ENCODE measurements around the gene RPS28. TPM values are rescaled to one million over a fixed set of nuclear protein-coding genes. Genes with fewer than 3 reads are reported as not detected.

The RPS28 gene
- total and polyA plus RNA-seq, 2 donors, result 1,209 to 1,415 TPM

DNA sequence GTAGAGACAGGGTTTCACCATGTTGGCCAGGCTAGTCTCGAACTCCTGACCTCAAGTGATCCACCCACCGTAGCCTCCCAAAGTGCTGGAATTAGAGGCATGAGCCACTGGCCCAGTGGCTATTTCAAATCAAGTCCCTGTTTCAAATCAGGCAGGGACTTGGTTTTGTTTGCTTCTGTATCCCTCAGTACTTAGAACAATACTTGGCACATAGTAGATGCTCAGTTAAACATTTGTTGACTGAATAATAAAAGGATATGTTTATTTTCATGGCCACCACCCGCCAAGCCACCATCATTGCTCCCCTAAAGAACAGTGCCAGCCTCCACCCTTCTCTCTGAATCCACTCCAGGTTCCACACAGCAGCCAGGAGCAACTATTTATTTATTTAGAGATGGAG is 4.2 kb downstream of the RPS28 start:
- Histone ChIP-seq H3K4me3 (ENCODE audit: low read length in 2 of 2) (no peak overlapping the region), H3K27ac (ENCODE audit: low read depth in 1 of 2, low read length in 1 of 2) (no peak overlapping the region), H3K36me3 (ENCODE audit: control insufficient read depth in 2 of 2, insufficient read depth in 2 of 2, low read length in 1 of 2) (peaks cover 21 to 22% of the 10 kb centered on the region in 2 donors), H3K4me1 (ENCODE audit: control insufficient read depth in 2 of 2, insufficient read depth in 2 of 2, low read length in 2 of 2) (peaks cover 11 to 15% of the 10 kb centered on the region in 2 donors), H3K9me3 (ENCODE audit: control insufficient read depth in 2 of 2, insufficient read depth in 1 of 2, low read length in 1 of 2) (peaks cover 2 to 4% of the 10 kb centered on the region in 2 donors), H3K27me3 (ENCODE audit: control insufficient read depth in 2 of 2, insufficient read depth in 1 of 2, low read length in 1 of 2) (peaks cover 0 to 12% of the 10 kb centered on the region in 2 donors)
- DNase-seq (ENCODE audit: low read depth in 6 of 9, low spot score in 9 of 9), result no peak
- WGBS, result 97% methylated on average over 3 of the region's 3 CpGs

- H3K9me3 ChIP-seq (ENCODE audit: control insufficient read depth in 2 of 2, insufficient read depth in 1 of 2, low read length in 1 of 2), result peaks cover 2 to 4% of the 10 kb centered on the region in 2 donors
- DNase-seq (ENCODE audit: low read depth in 6 of 9, low spot score in 9 of 9), result no peak
- H3K36me3 ChIP-seq (ENCODE audit: control insufficient read depth in 2 of 2, insufficient read depth in 2 of 2, low read length in 1 of 2), result peaks cover 0 to under 1% of the 10 kb centered on the region in 2 donors
- peaks cover 31 to 52% of the 10 kb centered on the region in 2 donors for H3K27me3 ChIP-seq (ENCODE audit: control insufficient read depth in 2 of 2, insufficient read depth in 1 of 2, low read length in 1 of 2)
- H3K27ac ChIP-seq (ENCODE audit: low read depth in 1 of 2, low read length in 1 of 2), result no peak overlapping the region
- peaks cover 0 to 2% of the 10 kb centered on the region in 2 donors for H3K4me1 ChIP-seq (ENCODE audit: control insufficient read depth in 2 of 2, insufficient read depth in 2 of 2, low read length in 2 of 2)
- WGBS, result 89% methylated on average over 3 of the region's 3 CpGs
- H3K4me3 ChIP-seq (ENCODE audit: low read length in 2 of 2), result no peak overlapping the region
Observed at GRCh38 chr19:8329996-8330395, 8.7 kb downstream of the RPS28 start.

GRCh38 chr19:8331263-8331845 is 10.1 kb downstream of the RPS28 start:
- peaks cover 45 to 63% of the 10 kb centered on the region in 2 donors for H3K27me3 ChIP-seq (ENCODE audit: control insufficient read depth in 2 of 2, insufficient read depth in 1 of 2, low read length in 1 of 2)
- peaks cover 4 to 8% of the 10 kb centered on the region in 2 donors for H3K4me1 ChIP-seq (ENCODE audit: control insufficient read depth in 2 of 2, insufficient read depth in 2 of 2, low read length in 2 of 2)
- peaks cover 2 to 4% of the 10 kb centered on the region in 2 donors for H3K9me3 ChIP-seq (ENCODE audit: control insufficient read depth in 2 of 2, insufficient read depth in 1 of 2, low read length in 1 of 2)
- no peak overlapping the region for H3K4me3 ChIP-seq (ENCODE audit: low read length in 2 of 2)
- 93% methylated on average over 8 of the region's 8 CpGs for WGBS
- H3K27ac ChIP-seq (ENCODE audit: low read depth in 1 of 2, low read length in 1 of 2), result no peak overlapping the region
- no peaks in the 10 kb centered on the region for H3K36me3 ChIP-seq (ENCODE audit: control insufficient read depth in 2 of 2, insufficient read depth in 2 of 2, low read length in 1 of 2)
- no peak for DNase-seq (ENCODE audit: low read depth in 6 of 9, low spot score in 9 of 9)

DNA sequence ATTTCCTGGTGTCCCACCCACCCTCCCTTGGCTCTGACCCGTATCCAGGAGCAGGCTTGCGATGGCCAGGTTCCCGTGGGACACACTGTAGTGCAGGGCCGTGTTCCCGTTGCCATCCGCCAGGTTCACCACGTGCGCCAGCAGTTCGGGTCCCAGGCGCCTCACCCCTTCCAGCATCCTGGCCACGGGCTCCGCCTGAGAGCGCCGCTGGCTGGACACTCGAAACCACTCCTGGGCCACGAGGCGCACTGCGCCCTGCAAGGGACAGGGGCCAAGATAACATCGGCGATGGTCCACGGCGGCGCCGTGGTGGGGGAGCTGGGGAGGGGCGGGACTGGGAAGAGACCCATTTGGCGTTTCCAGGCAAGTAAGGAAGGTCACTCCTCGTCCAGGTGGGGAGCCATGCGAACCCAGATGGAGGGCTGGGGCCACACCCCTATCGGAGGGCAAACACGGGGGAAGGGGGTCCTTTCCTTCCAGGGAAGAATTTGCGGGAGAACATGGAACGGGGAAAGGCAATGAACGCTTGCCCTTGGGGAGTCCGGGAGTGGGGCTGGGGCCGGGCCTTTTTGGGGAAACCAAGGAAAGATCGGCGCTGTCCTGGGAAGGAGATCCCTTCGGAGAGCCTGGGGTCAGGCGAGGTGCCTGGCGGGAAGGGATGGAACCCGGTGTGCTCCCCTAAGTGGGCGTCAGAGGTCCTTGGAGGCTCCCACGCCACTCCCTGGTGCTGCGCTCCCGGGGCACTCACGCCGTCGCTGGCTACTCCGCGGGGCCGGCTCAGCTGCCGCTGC is 11.9 kb downstream of the RPS28 start:
- H3K4me3 ChIP-seq (ENCODE audit: low read length in 2 of 2), result no peak overlapping the region
- DNase-seq (ENCODE audit: low read depth in 6 of 9, low spot score in 9 of 9), result no peak
- WGBS, result 38% methylated on average over 52 of the region's 52 CpGs
- H3K36me3 ChIP-seq (ENCODE audit: control insufficient read depth in 2 of 2, insufficient read depth in 2 of 2, low read length in 1 of 2), result no peaks in the 10 kb centered on the region
- H3K4me1 ChIP-seq (ENCODE audit: control insufficient read depth in 2 of 2, insufficient read depth in 2 of 2, low read length in 2 of 2), result peaks cover 4 to 8% of the 10 kb centered on the region in 2 donors
- H3K27me3 ChIP-seq (ENCODE audit: control insufficient read depth in 2 of 2, insufficient read depth in 1 of 2, low read length in 1 of 2), result peaks cover 48 to 76% of the 10 kb centered on the region in 2 donors
- no peak overlapping the region for H3K27ac ChIP-seq (ENCODE audit: low read depth in 1 of 2, low read length in 1 of 2)
- H3K9me3 ChIP-seq (ENCODE audit: control insufficient read depth in 2 of 2, insufficient read depth in 1 of 2, low read length in 1 of 2), result peaks cover 0 to 4% of the 10 kb centered on the region in 2 donors

- H3K4me3 ChIP-seq (ENCODE audit: low read length in 2 of 2), result no peak overlapping the region
- H3K9me3 ChIP-seq (ENCODE audit: control insufficient read depth in 2 of 2, insufficient read depth in 1 of 2, low read length in 1 of 2), result peaks cover 0 to 4% of the 10 kb centered on the region in 2 donors
- DNase-seq (ENCODE audit: low read depth in 6 of 9, low spot score in 9 of 9), result no peak
- WGBS, result 28% methylated on average over 48 of the region's 48 CpGs
- no peak overlapping the region for H3K27ac ChIP-seq (ENCODE audit: low read depth in 1 of 2, low read length in 1 of 2)
- peaks cover 4 to 8% of the 10 kb centered on the region in 2 donors for H3K4me1 ChIP-seq (ENCODE audit: control insufficient read depth in 2 of 2, insufficient read depth in 2 of 2, low read length in 2 of 2)
- no peaks in the 10 kb centered on the region for H3K36me3 ChIP-seq (ENCODE audit: control insufficient read depth in 2 of 2, insufficient read depth in 2 of 2, low read length in 1 of 2)
- H3K27me3 ChIP-seq (ENCODE audit: control insufficient read depth in 2 of 2, insufficient read depth in 1 of 2, low read length in 1 of 2), result peaks cover 48 to 78% of the 10 kb centered on the region in 2 donors
Observed at GRCh38 chr19:8333767-8334457, 12.6 kb downstream of the RPS28 start.

GRCh38 chr19:8334458-8335342 is 13.4 kb downstream of the RPS28 start:
- no peak for DNase-seq (ENCODE audit: low read depth in 6 of 9, low spot score in 9 of 9)
- H3K9me3 ChIP-seq (ENCODE audit: control insufficient read depth in 2 of 2, insufficient read depth in 1 of 2, low read length in 1 of 2), result peaks cover 0 to 4% of the 10 kb centered on the region in 2 donors
- 10% methylated on average over 117 of the region's 117 CpGs for WGBS
- H3K36me3 ChIP-seq (ENCODE audit: control insufficient read depth in 2 of 2, insufficient read depth in 2 of 2, low read length in 1 of 2), result no peaks in the 10 kb centered on the region
- peak overlapping the region in 1 of 2 donors; percentile 39 for H3K4me3 ChIP-seq (ENCODE audit: low read length in 2 of 2)
- peaks cover 4 to 8% of the 10 kb centered on the region in 2 donors for H3K4me1 ChIP-seq (ENCODE audit: control insufficient read depth in 2 of 2, insufficient read depth in 2 of 2, low read length in 2 of 2)
- H3K27me3 ChIP-seq (ENCODE audit: control insufficient read depth in 2 of 2, insufficient read depth in 1 of 2, low read length in 1 of 2), result peaks cover 48 to 83% of the 10 kb centered on the region in 2 donors
- H3K27ac ChIP-seq (ENCODE audit: low read depth in 1 of 2, low read length in 1 of 2), result no peak overlapping the region

- 6% methylated on average over 79 of the region's 79 CpGs for WGBS
- H3K27me3 ChIP-seq (ENCODE audit: control insufficient read depth in 2 of 2, insufficient read depth in 1 of 2, low read length in 1 of 2), result peaks cover 48 to 89% of the 10 kb centered on the region in 2 donors
- no peaks in the 10 kb centered on the region for H3K36me3 ChIP-seq (ENCODE audit: control insufficient read depth in 2 of 2, insufficient read depth in 2 of 2, low read length in 1 of 2)
- peaks cover 4 to 8% of the 10 kb centered on the region in 2 donors for H3K4me1 ChIP-seq (ENCODE audit: control insufficient read depth in 2 of 2, insufficient read depth in 2 of 2, low read length in 2 of 2)
- peak overlapping the region in 1 of 2 donors; percentile 39 for H3K4me3 ChIP-seq (ENCODE audit: low read length in 2 of 2)
- H3K27ac ChIP-seq (ENCODE audit: low read depth in 1 of 2, low read length in 1 of 2), result no peak overlapping the region
- peaks cover 0 to 4% of the 10 kb centered on the region in 2 donors for H3K9me3 ChIP-seq (ENCODE audit: control insufficient read depth in 2 of 2, insufficient read depth in 1 of 2, low read length in 1 of 2)
- no peak for DNase-seq (ENCODE audit: low read depth in 6 of 9, low spot score in 9 of 9)
Observed at GRCh38 chr19:8335343-8336071, 14.2 kb downstream of the RPS28 start.

- no peak for DNase-seq (ENCODE audit: low read depth in 6 of 9, low spot score in 9 of 9)
- H3K27ac ChIP-seq (ENCODE audit: low read depth in 1 of 2, low read length in 1 of 2), result no peak overlapping the region
- no peaks in the 10 kb centered on the region for H3K36me3 ChIP-seq (ENCODE audit: control insufficient read depth in 2 of 2, insufficient read depth in 2 of 2, low read length in 1 of 2)
- H3K27me3 ChIP-seq (ENCODE audit: control insufficient read depth in 2 of 2, insufficient read depth in 1 of 2, low read length in 1 of 2), result peaks cover 54 to 92% of the 10 kb centered on the region in 2 donors
- no peak overlapping the region for H3K4me3 ChIP-seq (ENCODE audit: low read length in 2 of 2)
- WGBS, result 41% methylated on average over 27 of the region's 27 CpGs
- H3K4me1 ChIP-seq (ENCODE audit: control insufficient read depth in 2 of 2, insufficient read depth in 2 of 2, low read length in 2 of 2), result peaks cover 4 to 8% of the 10 kb centered on the region in 2 donors
- H3K9me3 ChIP-seq (ENCODE audit: control insufficient read depth in 2 of 2, insufficient read depth in 1 of 2, low read length in 1 of 2), result peaks cover 0 to 4% of the 10 kb centered on the region in 2 donors
Observed at GRCh38 chr19:8336072-8336569, 14.8 kb downstream of the RPS28 start.

Data from thymus (tissue), 11 donors.